SK-N-SH treated with all-trans-retinoic acid at 6 μM for 48 hours (cell line): Measurements from ENCODE around the gene ANLN.
A peak's percentile ranks its signal among the peaks of the same experiment; 100 is the strongest.

ENCODE experiments used
- ATAC-seq: fragments of 200-7000 bp; cut with Tn5 transposase; 3 replicates; pipeline ENCODE4 v1.9.1; 2020; ENCODE audit warnings: mild to moderate bottlenecking, moderate library complexity
- ARNTL ChIP-seq: fragments of 450-650 bp; formaldehyde crosslinking; IDR thresholded peaks from 2 replicates; pipeline ENCODE4 v1.5.0; 2020; ENCODE audit warnings: low read depth, mild to moderate bottlenecking, moderate library complexity, borderline replicate concordance
- BACH2 ChIP-seq: fragments of 250-450 bp; sonication (Bioruptor Pico); IDR thresholded peaks from 2 replicates; pipeline ENCODE4 v1.9.0; 2021; ENCODE audit warnings: mild to moderate bottlenecking, borderline replicate concordance
- CREB5 ChIP-seq: fragments of 250-450 bp; sonication (Bioruptor Pico); IDR thresholded peaks from 2 replicates; pipeline ENCODE4 v1.5.1; 2020; ENCODE audit warnings: low read depth, mild to moderate bottlenecking, moderate library complexity
- CSDC2 ChIP-seq: fragments of 250-450 bp; sonication (Bioruptor Pico); IDR thresholded peaks from 2 replicates; pipeline ENCODE4 v1.5.0; 2020; ENCODE audit warnings: mild to moderate bottlenecking, moderate library complexity
- ESRRG ChIP-seq: fragments of 250-450 bp; sonication (Bioruptor Pico); IDR thresholded peaks from 2 replicates; pipeline ENCODE4 v1.6.1; 2021; ENCODE audit warnings: mild to moderate bottlenecking
- GLIS3 ChIP-seq: fragments of 250-450 bp; sonication (Bioruptor Pico); IDR thresholded peaks from 2 replicates; pipeline ENCODE4 v1.5.0; 2020; ENCODE audit warnings: mild to moderate bottlenecking, moderate library complexity
- ISL1 ChIP-seq: fragments of 250-450 bp; sonication (Bioruptor Pico); IDR thresholded peaks from 2 replicates; pipeline ENCODE4 v2.1.2; 2022; ENCODE audit warnings: mild to moderate bottlenecking, moderate library complexity
- OSR1 ChIP-seq: fragments of 250-450 bp; sonication (Bioruptor Pico); IDR thresholded peaks from 2 replicates; pipeline ENCODE4 v1.8.0; 2022; ENCODE audit warnings: moderate library complexity, mild to moderate bottlenecking, inconsistent platforms
- PATZ1 ChIP-seq: fragments of 250-450 bp; sonication (Bioruptor Pico); IDR thresholded peaks from 2 replicates; pipeline ENCODE4 v1.8.0; 2020; ENCODE audit warnings: mild to moderate bottlenecking, moderate library complexity, borderline replicate concordance
- POU6F1 ChIP-seq: fragments of 250-450 bp; sonication (Bioruptor Pico); IDR thresholded peaks from 2 replicates; pipeline ENCODE4 v1.8.0; 2021; ENCODE audit warnings: low read depth, mild to moderate bottlenecking, moderate library complexity, borderline replicate concordance
- PPARA ChIP-seq: fragments of 250-450 bp; sonication (Bioruptor Pico); IDR thresholded peaks from 2 replicates; pipeline ENCODE4 v1.5.0; 2020; ENCODE audit warnings: mild to moderate bottlenecking, borderline replicate concordance
- RARB ChIP-seq: fragments of 250-450 bp; sonication (Bioruptor Pico); IDR thresholded peaks from 2 replicates; pipeline ENCODE4 v1.8.0; 2021; ENCODE audit warnings: mild to moderate bottlenecking, moderate library complexity
- SNAI2 ChIP-seq: fragments of 250-450 bp; sonication (Bioruptor Pico); IDR thresholded peaks from 2 replicates; pipeline ENCODE4 v1.5.0; 2020; ENCODE audit warnings: mild to moderate bottlenecking, moderate library complexity
- TCF4 ChIP-seq: fragments of 250-450 bp; sonication (Bioruptor Pico); IDR thresholded peaks from 2 replicates; pipeline ENCODE4 v1.8.0; 2021; ENCODE audit warnings: mild to moderate bottlenecking, moderate library complexity, borderline replicate concordance
- TOX ChIP-seq: fragments of 250-450 bp; sonication (Bioruptor Pico); IDR thresholded peaks from 2 replicates; pipeline ENCODE4 v1.8.0; 2021; ENCODE audit warnings: mild to moderate bottlenecking, moderate library complexity, borderline replicate concordance
- TSHZ2 ChIP-seq: fragments of 250-450 bp; sonication (Bioruptor Pico); IDR thresholded peaks from 2 replicates; pipeline ENCODE4 v1.5.0; 2020; ENCODE audit warnings: mild to moderate bottlenecking, moderate library complexity
- ZC3H10 ChIP-seq: fragments of 250-450 bp; sonication (Bioruptor Pico); IDR thresholded peaks from 2 replicates; pipeline ENCODE4 v1.5.1; 2021; ENCODE audit warnings: mild to moderate bottlenecking, moderate library complexity
- ZFP3 ChIP-seq: fragments of 250-450 bp; sonication (Bioruptor Pico); IDR thresholded peaks from 2 replicates; pipeline ENCODE4 v1.5.0; 2020; ENCODE audit warnings: mild to moderate bottlenecking, moderate library complexity
- ZFP30 ChIP-seq: fragments of 450-650 bp; formaldehyde crosslinking; IDR thresholded peaks from 2 replicates; pipeline ENCODE4 v1.5.0; 2022; ENCODE audit warnings: mild to moderate bottlenecking, moderate library complexity
- ZNF565 ChIP-seq: fragments of 450-650 bp; formaldehyde crosslinking; conservative IDR thresholded peaks from 2 replicates; pipeline ENCODE4 v1.5.0; 2020; ENCODE audit warnings: low read depth, mild to moderate bottlenecking, moderate library complexity
- ZNF70 ChIP-seq: fragments of 450-650 bp; formaldehyde crosslinking; IDR thresholded peaks from 2 replicates; pipeline ENCODE4 v1.5.0; 2020; ENCODE audit warnings: mild to moderate bottlenecking, moderate library complexity
- ZNF8 ChIP-seq: fragments of 450-650 bp; formaldehyde crosslinking; IDR thresholded peaks from 2 replicates; pipeline ENCODE4 v1.5.0; 2020; ENCODE audit warnings: mild to moderate bottlenecking, moderate library complexity
- TF ChIP-seq, protein P1 (sequence below): fragments of 250-450 bp; sonication (Bioruptor Pico); IDR thresholded peaks from 2 replicates; pipeline ENCODE4 v1.5.1; 2021; ENCODE audit warnings: mild to moderate bottlenecking, moderate library complexity

ANLN gene

GRCh38 chr7:36469236-36469635, 79.6 kb downstream of the ANLN start:
- peak; percentile 48 for ATAC-seq
- TF ChIP-seq ISL1 (CRISPR knock-in tag): 0 out of 2 replicates have a peak, but pooled peaks have one; percentile 3
- no peak for TF ChIP-seq ARNTL (CRISPR knock-in tag)

DNA sequence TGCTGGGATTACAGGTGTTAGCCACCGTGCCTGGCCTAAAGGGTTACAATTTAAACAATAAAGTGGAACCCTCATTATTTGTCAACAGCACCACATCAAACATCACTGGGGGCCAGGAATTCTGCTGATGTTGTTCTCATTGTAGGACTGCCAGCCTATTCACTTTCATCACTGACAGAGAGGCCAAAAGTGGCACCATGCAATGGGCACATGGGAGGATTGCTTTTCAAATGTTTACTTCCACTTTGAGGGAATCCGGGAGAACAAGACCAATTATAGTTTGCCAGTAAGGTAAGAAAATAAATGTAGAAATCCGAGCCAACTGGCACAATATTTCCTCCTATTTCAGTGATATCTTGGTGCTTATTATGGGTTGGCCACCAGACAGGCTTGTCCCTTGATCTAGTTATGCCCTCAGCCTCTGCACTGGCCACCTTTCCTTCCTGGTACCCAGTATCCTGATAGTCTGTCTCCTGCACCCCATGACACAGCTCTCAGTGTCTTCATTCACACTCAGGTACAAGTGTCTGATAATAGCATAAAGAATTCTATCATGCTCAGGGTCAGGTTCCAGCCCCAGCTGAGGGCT, 82.6 kb downstream of the ANLN start:
- TF ChIP-seq OSR1 (CRISPR knock-in tag) (no peak), ZNF565 (CRISPR knock-in tag) (no peak), POU6F1 (no peak), TOX (CRISPR knock-in tag) (no peak), PPARA (CRISPR knock-in tag) (no peak), ZFP3 (CRISPR knock-in tag) (no peak), GLIS3 (no peak), PATZ1 (CRISPR knock-in tag) (no peak), CSDC2 (CRISPR knock-in tag) (no peak), SNAI2 (no peak), TCF4 (no peak), TSHZ2 (CRISPR knock-in tag) (no peak), ZNF70 (CRISPR knock-in tag) (no peak), ARNTL (CRISPR knock-in tag) (no peak), ZFP30 (CRISPR knock-in tag) (no peak), ZNF8 (CRISPR knock-in tag) (no peak), ESRRG (no peak), CREB5 (CRISPR knock-in tag) (no peak), BACH2 (CRISPR knock-in tag) (no peak), RARB (CRISPR knock-in tag) (no peak)
- no peak for ATAC-seq

- peak; percentile 78 for ATAC-seq
- no peak for TF ChIP-seq CREB5 (CRISPR knock-in tag)
- TF ChIP-seq, protein P1, sequence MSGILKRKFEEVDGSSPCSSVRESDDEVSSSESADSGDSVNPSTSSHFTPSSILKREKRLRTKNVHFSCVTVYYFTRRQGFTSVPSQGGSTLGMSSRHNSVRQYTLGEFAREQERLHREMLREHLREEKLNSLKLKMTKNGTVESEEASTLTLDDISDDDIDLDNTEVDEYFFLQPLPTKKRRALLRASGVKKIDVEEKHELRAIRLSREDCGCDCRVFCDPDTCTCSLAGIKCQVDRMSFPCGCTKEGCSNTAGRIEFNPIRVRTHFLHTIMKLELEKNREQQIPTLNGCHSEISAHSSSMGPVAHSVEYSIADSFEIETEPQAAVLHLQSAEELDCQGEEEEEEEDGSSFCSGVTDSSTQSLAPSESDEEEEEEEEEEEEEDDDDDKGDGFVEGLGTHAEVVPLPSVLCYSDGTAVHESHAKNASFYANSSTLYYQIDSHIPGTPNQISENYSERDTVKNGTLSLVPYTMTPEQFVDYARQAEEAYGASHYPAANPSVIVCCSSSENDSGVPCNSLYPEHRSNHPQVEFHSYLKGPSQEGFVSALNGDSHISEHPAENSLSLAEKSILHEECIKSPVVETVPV (CRISPR knock-in tag): no peak
- TF ChIP-seq ZNF8 (CRISPR knock-in tag): no peak
- no peak for TF ChIP-seq OSR1 (CRISPR knock-in tag)
- TF ChIP-seq ARNTL (CRISPR knock-in tag): no peak
- TF ChIP-seq ZC3H10 (CRISPR knock-in tag): no peak
- no peak for TF ChIP-seq PPARA (CRISPR knock-in tag)
- no peak for TF ChIP-seq POU6F1
- no peak for TF ChIP-seq GLIS3
- TF ChIP-seq ESRRG: no peak
Observed at GRCh38 chr7:36473454-36474282, 84.0 kb downstream of the ANLN start.
